HepG2 (cell line): Measurements from ENCODE around the gene HOXD12. TPM values are rescaled to one million over a fixed set of nuclear protein-coding genes. Genes with fewer than 3 reads are reported as not detected.

ENCODE experiments used
- ATAC-seq: fragments of 200-7000 bp; cut with Tn5 transposase; 3 replicates; pipeline ENCODE4 v1.9.1; 2020; ENCODE audit warnings: mild to moderate bottlenecking, moderate library complexity
- BruUV-seq: library from RNA; stranded (reverse); fragments of 400-500 nt; replicated peaks from 2 replicates; lab custom pipeline; 2021; lab: Mats Ljungman, UMichigan
- CTCF ChIA-PET: fragments of 300-600 bp; formaldehyde crosslinking; extraction: SDS; loops from one replicate; lab custom pipeline; 2021; ENCODE audit warnings: low total read pairs, inconsistent platforms, low intra/inter-chr PET ratio; lab: Yijun Ruan, JAX
- POLR2A ChIA-PET: fragments of 350-600 bp; sonication (Branson Sonifier 250); formaldehyde crosslinking; loops from one replicate; lab custom pipeline; 2020; ENCODE audit warnings: antibody characterized with exemption, inconsistent platforms; lab: Yijun Ruan, JAX
- DNase-seq: peaks from one replicate; pipeline ENCODE4 v3.0.0-alpha.2; 2015; ENCODE audit warnings: low spot score
- FAIRE-seq: peaks from 3 replicates; lab custom pipeline; 2011; peaks lifted over from hg19 to GRCh38; lab: Jason Lieb, UNC
- H2AFZ ChIP-seq: one replicate; pipeline ENCODE4 v1.6.1; 2011; ENCODE audit warnings: low read length, inconsistent platforms
- H3K27ac ChIP-seq: fragments of 300-600 bp; 3 replicates; pipeline ENCODE4 v1.8.0; 2011; ENCODE audit warnings: mixed run types, mild to moderate bottlenecking, mixed read lengths, low read length, inconsistent platforms; ENCODE audit not compliant: insufficient read depth; ENCODE audit errors: extremely low read length
- H3K27me3 ChIP-seq, 2 experiments: fragments of 200-600 bp in 1 of 2; 2 replicates in 1 of 2; 3 replicates in 1 of 2; pipeline versions ENCODE4 v1.6.0 to v1.8.0; 2011; ENCODE audit warnings: low read length in 2 of 2, mild to moderate bottlenecking in 2 of 2, moderate library complexity in 2 of 2, inconsistent platforms in 1 of 2; ENCODE audit not compliant: insufficient read depth in 2 of 2, control insufficient read depth in 1 of 2
- H3K36me3 ChIP-seq, 2 experiments: fragments of 200-600 bp in 1 of 2; replicated peaks in 1 of 2; 2 replicates in 1 of 2; 3 replicates in 1 of 2; pipeline versions ENCODE4 v1.5.1 to v1.8.0; 2011; ENCODE audit warnings: low read length in 2 of 2, inconsistent platforms in 1 of 2; ENCODE audit not compliant: insufficient read depth in 2 of 2, control insufficient read depth in 1 of 2
- H3K4me1 ChIP-seq: 2 replicates; pipeline ENCODE4 v1.5.1; 2012; ENCODE audit warnings: low read length, inconsistent platforms; ENCODE audit not compliant: insufficient read depth
- H3K4me2 ChIP-seq: 2 replicates; pipeline ENCODE4 v1.6.0; 2011; ENCODE audit warnings: low read depth, low read length, inconsistent platforms
- H3K4me3 ChIP-seq, 3 experiments: fragments of 200-600 bp in 1 of 3; sonication (generic), shearing (Covaris generic) in 1 of 3; replicated peaks in 1 of 3; 2 replicates each; pipeline ENCODE4 v1.5.1; 2011 to 2016; ENCODE audit warnings: low read length in 3 of 3, inconsistent platforms in 2 of 3, low read depth in 2 of 3, mild to moderate bottlenecking in 2 of 3, control low read depth in 1 of 3, mixed read lengths in 1 of 3; ENCODE audit not compliant: insufficient read depth in 1 of 3
- H3K79me2 ChIP-seq: one replicate; pipeline ENCODE4 v1.6.1; 2011; ENCODE audit warnings: low read length, inconsistent platforms; ENCODE audit not compliant: insufficient read depth
- H3K9ac ChIP-seq: 2 replicates; pipeline ENCODE4 v1.6.0; 2011; ENCODE audit warnings: mild to moderate bottlenecking, low read depth, low read length, inconsistent platforms; ENCODE audit not compliant: insufficient read depth
- H3K9me3 ChIP-seq: 2 replicates; pipeline ENCODE4 v1.5.1; 2012; ENCODE audit warnings: mild to moderate bottlenecking, low read length
- H4K20me1 ChIP-seq: 2 replicates; pipeline ENCODE4 v1.6.0; 2011; ENCODE audit warnings: inconsistent platforms, mild to moderate bottlenecking, low read length, moderate library complexity; ENCODE audit not compliant: insufficient read depth
- ATRX ChIP-seq: sonication (generic); formaldehyde crosslinking; IDR thresholded peaks from 2 replicates; pipeline ENCODE4 v1.4.0; 2020; ENCODE audit warnings: missing genetic modification reagents, borderline replicate concordance
- GTF2F1 ChIP-seq: fragments of 150-350 bp; IDR thresholded peaks from 2 replicates; pipeline ENCODE4 v1.6.1; 2014; ENCODE audit warnings: low read length
- MAF1 ChIP-seq: sonication (generic); formaldehyde crosslinking; IDR thresholded peaks from 2 replicates; pipeline ENCODE4 v1.5.0; 2020; ENCODE audit warnings: missing genetic modification reagents, borderline replicate concordance
- MXI1 ChIP-seq: IDR thresholded peaks from 3 replicates; pipeline ENCODE4 v1.6.1; 2012; ENCODE audit warnings: low read depth, low read length, inconsistent platforms, borderline replicate concordance
- PATZ1 ChIP-seq: sonication (generic); formaldehyde crosslinking; IDR thresholded peaks from 2 replicates; pipeline ENCODE4 v1.4.0; 2020; ENCODE audit warnings: missing genetic modification reagents
- SNAI1 ChIP-seq: sonication (generic); formaldehyde crosslinking; IDR thresholded peaks from 2 replicates; pipeline ENCODE4 v1.5.0; 2020; ENCODE audit warnings: mild to moderate bottlenecking, missing genetic modification reagents, borderline replicate concordance
- ZBTB2 ChIP-seq: sonication (generic); formaldehyde crosslinking; IDR thresholded peaks from 2 replicates; pipeline ENCODE4 v1.8.0; 2022; ENCODE audit warnings: low read depth, missing genetic modification reagents
- ZSCAN25 ChIP-seq: sonication (generic); formaldehyde crosslinking; IDR thresholded peaks from 2 replicates; pipeline ENCODE4 v1.8.0; 2022; ENCODE audit warnings: mild to moderate bottlenecking, missing genetic modification reagents
- WGBS: methylation state at CpG from one replicate; pipeline ENCODE4 v1.1.6; 2017; ENCODE audit warnings: low lambda C conversion rate; 5-methylcytosine and 5-hydroxymethylcytosine counted together
- in situ Hi-C: cut with HindIII; loops from 2 replicates; pipeline ENCODE4 v1.10.0; 2017; ENCODE audit warnings: low pct_unique_long_range_greater_than_20kb; ENCODE audit not compliant: extremely low pct_ligation_motif_present
- intact Hi-C: fragments of 100-400 bp; cut with micrococcal nuclease; formaldehyde crosslinking; loops from one replicate; pipeline ENCODE4 v1.10.0; 2022; ENCODE audit not compliant: unreplicated experiment
- polyA plus RNA-seq, 8 experiments: library from polyadenylated mRNA; depleted of rRNA in 3 of 8; stranded (reverse) in 7 of 8; unstranded in 1 of 8; fragments of >200 nt; fragmentation: Illumina TruSeq in 4 of 8; extraction: Trizol in 4 of 8; gene quantifications; 2 replicates each; pipeline versions ENCODE4 v1.2.1 to v1.2.3, GENCODE V29; 2011 to 2016; ENCODE audit warnings: low read depth in 4 of 8, missing spikeins in 1 of 8, mixed read lengths in 1 of 8; ENCODE audit not compliant: insufficient read depth in 1 of 8
- total RNA-seq, 5 experiments: library from RNA; depleted of rRNA; stranded (reverse); fragments of >200 nt; fragmentation: Illumina TruSeq; extraction: Trizol; gene quantifications; 2 replicates each; pipeline ENCODE4 v1.2.3, GENCODE V29; 2016; ENCODE audit warnings: low read depth in 1 of 5

HOXD12 gene
- total and polyA plus RNA-seq, 2 of the 13 experiments (the other 11 are each of a cell fraction or from before 2014, with no cell fraction given) = not detected

GRCh38 chr2:176122052-176122682, 22.6 kb downstream of the HOXD12 start (continued):
- no peak for TF ChIP-seq MXI1
- TF ChIP-seq ZBTB2 (CRISPR knock-in tag) = no peak
- TF ChIP-seq MAF1 (CRISPR knock-in tag) = no peak
- TF ChIP-seq GTF2F1 = no peak
- TF ChIP-seq PATZ1 (CRISPR knock-in tag) = no peak
- TF ChIP-seq ZSCAN25 (CRISPR knock-in tag) = no peak
- TF ChIP-seq SNAI1 (CRISPR knock-in tag) = no peak

- no peak for FAIRE-seq
- Histone ChIP-seq H3K79me2 (no peaks in the 10 kb centered on the region), H3K36me3 (no peaks in the 10 kb centered on the region), H3K4me3 (no peak within 1 kb of the TSS), H3K4me1 (no peaks in the 10 kb centered on the region), H3K4me2 (no peak within 1 kb of the TSS), H4K20me1 (no peaks in the 10 kb centered on the region; the same call in 1 of the 2 replicates), H2AFZ (no peak within 1 kb of the TSS), H3K9me3 (no peaks in the 10 kb centered on the region), H3K27me3 (peaks cover 18 to 92% of the 10 kb centered on the region in 2 experiments), H3K27ac (no peak within 1 kb of the TSS), H3K9ac (no peak within 1 kb of the TSS)
- ChIA-PET CTCF (no interaction called here), POLR2A (no interaction called here)
- peak; percentile 16; the same call in 1 of the 3 replicates for ATAC-seq
- no peak for DNase-seq
- TF ChIP-seq ATRX = no peak
- intact Hi-C loops (no loop called here), in situ Hi-C loops (no loop called here)
- no TSS peak for BruUV-seq
- 63% methylated on average over 66 of the region's 84 CpGs for WGBS
Observed at GRCh38 chr2:176122683-176123410, 23.3 kb downstream of the HOXD12 start, which contains the start of gene HOXD9. TSS of gene HOXD9 (plus strand) at chr2:176122719. CDS start at chr2:176122769, 50 bp downstream.
